NCI-H2029 treated with DMSO at 0.1 percent for 48 hours (cell line): Measurements from ENCODE around the gene NLRP11.

Source experiments
- DNase-seq: peaks from one replicate; lab custom pipeline; 2025; lab: John Stamatoyannopoulos, UW

Gene NLRP11

DNA sequence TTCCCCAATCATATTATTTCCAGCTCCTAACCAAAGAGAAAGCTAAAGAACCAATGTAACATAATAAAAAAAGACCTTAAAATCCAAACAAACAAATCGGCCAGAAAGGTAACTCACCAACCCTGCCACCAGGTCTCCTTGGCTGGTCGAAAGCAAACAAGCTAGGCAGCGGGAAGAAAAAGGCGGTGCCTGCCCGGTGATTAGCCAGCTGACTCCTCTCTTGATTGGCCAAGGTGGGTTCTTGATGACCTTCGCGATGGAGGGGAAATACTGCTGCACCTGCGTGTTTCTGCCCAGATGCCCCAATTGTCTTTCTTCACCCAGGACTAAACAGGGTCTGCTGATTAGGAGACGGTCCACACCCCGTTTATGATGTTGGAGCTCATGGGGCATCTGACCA, at the start of gene NLRP11:
NLRP11 (minus strand) TSS at position 154 of the 400 bp plus-strand sequence. CDS start 13,825 bp downstream, outside the sequence.
- DNase-seq: no peak

GRCh38 chr19:55877211-55877610, 45.4 kb upstream of the NLRP11 start:
- no peak for DNase-seq

GRCh38 chr19:55870736-55871135, 38.9 kb upstream of the NLRP11 start:
- DNase-seq: no peak

- DNase-seq: no peak
These were observed 35.3 kb upstream of the NLRP11 start for GRCh38 chr19:55867101-55867500.

DNA sequence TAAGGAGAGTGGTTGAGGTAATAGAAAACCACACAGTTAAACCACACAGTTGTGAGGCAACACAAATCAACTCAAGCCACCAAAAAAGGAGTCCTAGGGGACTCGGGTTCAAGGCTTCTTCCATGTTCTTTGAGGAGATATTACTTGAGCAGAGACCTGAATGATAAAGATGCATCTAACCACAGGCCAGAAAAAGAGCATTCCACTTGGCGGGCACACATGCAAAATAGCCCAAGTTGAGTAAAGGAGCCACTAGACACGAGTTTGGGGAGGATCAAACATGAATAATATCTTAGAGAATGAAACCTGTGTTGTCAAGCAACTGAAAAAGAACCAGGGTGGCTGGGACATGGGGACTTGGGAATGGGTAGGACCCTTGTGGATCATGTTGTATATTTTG, 34.7 kb upstream of the NLRP11 start:
- no peak for DNase-seq

- DNase-seq: no peak
These were observed 27.2 kb upstream of the NLRP11 start for GRCh38 chr19:55858969-55859368.

DNA sequence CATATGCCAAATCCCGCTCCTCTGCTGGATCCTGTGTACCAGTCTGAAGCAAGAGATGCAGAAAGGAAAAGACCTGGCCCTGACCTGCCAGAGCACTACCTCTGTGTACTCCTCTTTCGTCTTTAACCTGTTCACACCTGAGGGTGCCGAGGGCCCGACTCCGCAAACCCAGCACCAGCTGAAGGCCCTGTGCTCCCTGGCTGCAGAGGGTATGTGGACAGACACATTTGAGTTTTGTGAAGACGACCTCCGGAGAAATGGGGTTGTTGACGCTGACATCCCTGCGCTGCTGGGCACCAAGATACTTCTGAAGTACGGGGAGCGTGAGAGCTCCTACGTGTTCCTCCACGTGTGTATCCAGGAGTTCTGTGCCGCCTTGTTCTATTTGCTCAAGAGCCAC, 26.6 kb upstream of the NLRP11 start:
- no peak for DNase-seq

GRCh38 chr19:55857974-55858373, 26.2 kb upstream of the NLRP11 start:
- DNase-seq: no peak

GRCh38 chr19:55857149-55857548, 25.4 kb upstream of the NLRP11 start:
- DNase-seq: no peak

- no peak for DNase-seq
These were observed 23.4 kb upstream of the NLRP11 start for GRCh38 chr19:55855160-55855559.

- no peak for DNase-seq
These were observed 7.1 kb upstream of the NLRP11 start for GRCh38 chr19:55838906-55839305.

- DNase-seq: no peak
These were observed 6.5 kb upstream of the NLRP11 start for GRCh38 chr19:55838251-55838650.

GRCh38 chr19:55836340-55836739, 4.5 kb upstream of the NLRP11 start, which contains the start of gene NLRP4:
NLRP4 (plus strand) TSS chr19:55836540; CDS start chr19:55852081, 15,541 bp downstream.
- no peak for DNase-seq

DNA sequence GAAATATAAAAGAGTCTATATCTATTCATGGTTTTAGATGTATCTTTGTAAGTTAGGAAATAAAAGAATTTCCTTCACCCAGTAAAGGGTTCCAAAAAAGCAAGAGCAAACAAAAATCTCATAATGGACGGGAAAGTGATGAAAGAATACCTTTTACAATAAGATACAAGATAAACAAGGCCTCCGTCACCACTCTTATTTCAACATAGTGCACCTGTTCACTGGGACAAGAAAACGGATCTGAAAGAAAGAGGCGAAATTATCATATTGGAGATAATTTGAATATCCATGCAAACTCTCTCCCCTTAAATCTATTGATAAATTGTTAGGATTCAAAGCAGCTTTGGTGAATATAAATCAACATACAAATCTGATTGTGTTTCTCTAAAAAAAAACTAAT, 877 bp upstream of the NLRP11 start:
- no peak for DNase-seq

- no peak for DNase-seq
These were observed 1.1 kb downstream of the NLRP11 start for GRCh38 chr19:55830656-55831055.

DNA sequence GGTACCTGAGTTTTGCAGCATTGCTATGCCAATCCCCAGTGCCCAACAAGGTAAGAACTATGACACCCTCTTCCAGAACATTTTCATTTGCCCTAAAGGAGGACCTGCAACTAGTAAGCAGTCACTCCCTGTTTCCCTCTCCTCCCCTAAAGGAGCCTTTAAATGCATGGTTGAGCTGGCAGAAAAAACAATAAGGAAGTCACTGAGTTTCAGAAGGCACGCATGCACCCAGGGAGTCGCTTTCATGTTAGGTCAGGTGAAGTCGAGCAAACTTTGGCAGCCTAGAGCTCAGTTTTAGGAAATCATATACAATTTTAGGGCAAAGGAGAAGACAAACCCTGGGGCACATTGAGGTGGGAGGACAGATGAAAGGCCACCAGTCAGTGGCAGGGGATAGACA, 11.8 kb downstream of the NLRP11 start:
- DNase-seq: no peak

DNA sequence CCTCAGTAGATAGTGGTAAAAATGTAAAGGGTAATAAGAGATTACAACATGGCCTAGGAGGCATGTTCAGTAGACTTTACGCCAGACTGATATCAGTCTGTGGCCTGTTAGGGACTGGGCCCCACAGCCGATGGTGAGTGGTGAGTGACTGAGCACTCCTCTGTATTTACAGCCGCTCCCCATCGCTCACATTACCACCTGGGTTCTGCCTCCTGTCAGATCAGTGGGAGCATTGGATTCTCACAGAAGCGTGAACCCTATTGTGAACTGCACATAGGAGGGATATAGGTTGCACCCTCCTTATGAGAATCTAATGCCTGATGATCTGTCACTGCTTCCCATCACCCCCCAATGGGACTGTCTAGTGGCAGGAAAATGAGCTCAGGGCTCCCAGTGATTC, 17.9 kb downstream of the NLRP11 start:
- no peak for DNase-seq

GRCh38 chr19:55812449-55812848, 19.4 kb downstream of the NLRP11 start:
- DNase-seq: no peak

DNA sequence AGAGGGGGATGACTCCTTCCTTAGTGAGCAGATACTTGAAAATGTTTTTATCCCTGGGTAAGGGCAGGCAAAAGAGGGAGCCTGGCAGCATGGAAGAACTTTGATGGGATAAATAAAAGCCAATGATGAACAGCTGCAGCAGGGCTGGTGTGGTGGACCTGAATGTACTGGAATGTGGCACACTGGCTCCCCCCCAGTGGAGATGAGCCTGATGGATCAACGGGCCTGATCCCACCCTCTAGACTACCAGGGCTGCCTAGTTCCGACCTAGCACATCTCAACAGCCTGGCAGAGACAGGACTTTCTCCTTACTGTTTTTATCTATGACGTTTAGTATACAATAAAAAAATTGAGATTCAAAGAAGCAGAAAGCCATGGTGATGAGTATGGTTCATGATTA, 20.5 kb downstream of the NLRP11 start:
- no peak for DNase-seq

DNA sequence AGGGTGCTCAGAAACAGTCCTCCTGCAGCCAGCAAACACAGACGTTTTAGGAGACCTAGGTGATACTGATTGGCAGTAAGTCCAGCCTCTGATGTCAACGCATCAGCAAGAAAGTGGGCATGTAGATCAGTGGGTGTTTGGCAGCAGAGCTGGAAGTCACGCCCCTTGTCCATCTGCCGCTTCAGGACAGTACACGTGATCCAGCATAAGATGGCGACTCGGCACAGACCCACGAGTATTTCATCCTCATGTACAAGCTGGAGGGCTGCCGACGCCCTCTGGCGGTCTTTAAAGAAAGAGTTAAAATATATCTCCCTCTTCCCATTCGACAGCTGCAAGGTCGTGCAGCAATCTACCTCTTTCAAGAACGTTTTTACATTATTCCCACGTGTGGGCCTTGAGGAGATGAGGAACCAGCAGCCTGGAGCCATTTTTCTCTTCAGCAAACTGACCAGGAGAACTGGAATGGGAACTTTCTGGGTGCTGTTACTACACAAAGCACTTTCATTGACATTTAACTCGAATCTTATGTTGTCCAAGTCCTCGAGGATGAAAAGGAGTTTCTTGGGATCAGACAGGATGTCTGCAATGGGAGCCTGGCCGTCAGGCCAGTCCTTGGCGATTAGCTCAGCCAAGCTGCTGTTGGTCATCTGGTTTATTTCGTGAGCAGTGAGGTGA, 22.3 kb downstream of the NLRP11 start:
- peak; percentile 63 for DNase-seq

DNA sequence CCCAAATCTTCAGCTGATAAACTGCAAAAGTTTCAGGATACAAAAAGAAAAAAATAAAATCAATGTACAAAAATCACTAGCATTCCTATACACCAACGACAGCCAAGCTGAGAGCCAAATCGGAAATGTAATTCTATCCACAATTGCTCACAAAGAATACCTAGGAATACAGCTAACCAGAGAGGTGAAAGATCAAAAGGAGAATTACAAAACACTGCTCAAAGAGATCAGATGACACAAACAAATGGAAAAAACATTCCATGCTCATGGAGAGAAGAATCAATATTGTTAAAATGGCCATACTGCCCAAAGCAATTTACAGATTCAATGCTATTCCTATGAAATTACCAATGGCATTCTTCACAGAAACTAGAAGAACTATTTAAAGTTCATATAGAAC, 29.5 kb downstream of the NLRP11 start:
- no peak for DNase-seq

DNA sequence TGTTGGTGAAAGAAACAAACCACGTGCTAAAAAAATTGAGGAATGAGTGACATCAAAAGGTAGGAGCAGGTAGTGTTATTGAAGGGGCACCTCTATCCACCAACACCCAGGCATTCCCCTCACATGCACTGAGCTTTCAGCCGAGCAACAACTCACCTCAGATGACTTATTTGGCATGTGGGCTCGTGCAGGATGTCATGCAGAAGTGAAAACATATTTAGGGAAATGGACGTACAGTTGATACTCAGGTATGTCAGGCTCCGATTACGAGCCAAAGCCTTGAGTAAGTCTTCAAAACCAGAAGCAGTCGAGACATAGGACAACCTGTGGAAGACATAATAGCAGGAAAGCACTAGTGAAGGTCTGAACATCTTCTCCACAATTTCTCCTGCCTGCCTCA, 30.4 kb downstream of the NLRP11 start:
- DNase-seq: no peak

DNA sequence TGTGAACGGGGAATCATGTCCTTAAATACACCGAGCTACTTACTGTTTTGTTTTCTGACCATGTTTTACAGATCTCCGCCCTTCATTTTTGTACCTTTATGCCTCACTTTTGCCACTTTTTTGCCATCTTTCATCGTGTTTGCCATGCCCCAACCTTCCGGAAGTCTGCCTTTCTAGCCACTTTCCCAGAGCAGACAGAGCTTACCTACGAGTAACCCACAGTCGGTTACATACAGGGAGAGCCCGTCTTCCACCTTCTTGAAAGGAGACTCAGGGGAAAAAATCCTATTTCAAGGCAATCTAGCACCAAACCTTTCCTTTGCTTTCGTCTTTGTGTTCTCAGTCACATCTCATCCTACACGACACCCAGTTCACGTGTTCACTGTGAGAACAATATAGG, 36.8 kb downstream of the NLRP11 start:
- no peak for DNase-seq

GRCh38 chr19:55781112-55781511, 50.7 kb downstream of the NLRP11 start:
- DNase-seq: no peak
